Epithelial cell of proximal tubule (primary cell): ENCODE measurements around the gene MXD1. TPM values are rescaled to one million over a fixed set of nuclear protein-coding genes. Genes with fewer than 3 reads are reported as not detected.

ENCODE experiments used
- DNase-seq: peaks from one replicate; pipeline ENCODE4 v3.0.0-alpha.2; 2011; ENCODE audit warnings: low read depth
- H3K4me3 ChIP-seq: 2 replicates; pipeline ENCODE4 v1.5.1; 2011; ENCODE audit warnings: low read depth, mild to moderate bottlenecking, low read length
- CTCF ChIP-seq: conservative IDR thresholded peaks from 2 replicates; pipeline ENCODE4 v1.5.1; 2012; ENCODE audit warnings: low read depth, mild to moderate bottlenecking, low read length
- total RNA-seq: library from RNA; depleted of rRNA; stranded (reverse); fragments of >200 nt; gene quantifications from 2 replicates; pipeline ENCODE4 v1.2.3, GENCODE V29; 2015

MXD1 gene
- total RNA-seq, 1 donor from 2014 or later, result 2.2 TPM

DNA sequence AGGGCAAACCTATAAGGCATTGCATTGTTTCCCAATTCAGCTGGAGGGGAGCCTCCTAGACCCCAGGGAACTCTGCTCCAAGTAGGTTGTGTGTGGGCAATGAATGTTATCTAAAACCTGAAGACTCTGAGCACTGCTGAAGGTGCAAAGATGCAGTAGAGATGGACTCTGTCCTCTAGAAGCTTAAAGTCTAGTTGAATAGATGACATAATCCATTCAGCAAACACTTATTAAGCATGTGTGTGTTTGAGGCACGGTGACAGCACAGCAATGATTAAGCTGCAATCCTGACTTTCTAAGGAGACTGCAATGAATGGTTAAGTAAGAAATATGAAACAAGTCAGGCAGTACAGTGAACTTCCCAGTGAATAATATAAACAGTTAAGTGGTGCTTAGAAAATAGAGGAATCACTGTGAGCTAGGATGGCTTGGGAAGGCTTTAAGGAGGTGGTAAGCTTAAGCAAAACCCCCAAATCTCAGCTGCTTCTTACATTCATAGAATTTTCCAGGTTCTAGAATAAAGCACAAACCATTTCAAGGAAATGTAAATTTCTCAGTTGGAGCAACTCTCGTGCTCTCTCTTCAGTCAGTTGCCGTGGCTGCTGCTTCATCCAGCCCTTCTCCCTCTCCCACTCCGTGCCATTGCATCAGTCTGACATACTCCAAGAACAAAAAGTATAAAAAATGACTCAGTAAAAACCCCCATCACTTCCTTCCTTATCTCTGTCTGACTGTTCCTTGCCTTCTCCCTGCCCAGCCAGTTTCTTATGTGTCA lies 19.1 kb downstream of the MXD1 start:
- no peak overlapping the region for H3K4me3 ChIP-seq
- DNase-seq, result no peak
- no peak for TF ChIP-seq CTCF

DNA sequence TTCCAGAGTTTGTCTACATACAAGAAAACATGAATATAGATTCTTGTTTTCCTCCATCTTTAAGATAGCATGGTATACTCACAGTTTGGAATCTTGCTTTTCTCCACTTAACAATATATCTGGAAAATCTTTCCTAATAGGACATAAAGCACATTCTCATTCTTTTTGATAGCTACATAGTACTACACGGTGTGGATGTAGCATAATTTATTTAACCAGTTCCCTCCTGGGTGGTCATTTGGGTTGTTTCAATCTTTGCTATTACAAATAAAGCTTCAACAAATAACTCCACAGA lies 19.7 kb downstream of the MXD1 start:
- no peak overlapping the region for H3K4me3 ChIP-seq
- DNase-seq, result no peak
- TF ChIP-seq CTCF, result no peak

GRCh38 chr2:69935011-69935410 lies 20.1 kb downstream of the MXD1 start:
- no peak overlapping the region for H3K4me3 ChIP-seq
- no peak for TF ChIP-seq CTCF
- no peak for DNase-seq

- DNase-seq, result no peak
- H3K4me3 ChIP-seq, result no peak overlapping the region
- TF ChIP-seq CTCF, result no peak
Measured at GRCh38 chr2:69936906-69937305, 22.0 kb downstream of the MXD1 start.

DNA sequence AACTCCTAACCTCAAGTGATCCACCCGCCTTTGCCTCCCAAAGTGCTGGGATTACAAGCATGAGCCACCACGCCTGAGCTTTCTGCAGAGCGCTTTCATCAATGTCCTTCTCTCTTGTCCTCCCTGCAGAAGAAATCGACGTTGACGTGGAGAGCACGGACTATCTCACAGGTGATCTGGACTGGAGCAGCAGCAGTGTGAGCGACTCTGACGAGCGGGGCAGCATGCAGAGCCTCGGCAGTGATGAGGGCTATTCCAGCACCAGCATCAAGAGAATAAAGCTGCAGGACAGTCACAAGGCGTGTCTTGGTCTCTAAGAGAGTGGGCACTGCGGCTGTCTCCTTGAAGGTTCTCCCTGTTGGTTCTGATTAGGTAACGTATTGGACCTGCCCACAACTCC lies 23.1 kb downstream of the MXD1 start:
- H3K4me3 ChIP-seq, result no peak overlapping the region
- no peak for DNase-seq
- no peak for TF ChIP-seq CTCF

DNA sequence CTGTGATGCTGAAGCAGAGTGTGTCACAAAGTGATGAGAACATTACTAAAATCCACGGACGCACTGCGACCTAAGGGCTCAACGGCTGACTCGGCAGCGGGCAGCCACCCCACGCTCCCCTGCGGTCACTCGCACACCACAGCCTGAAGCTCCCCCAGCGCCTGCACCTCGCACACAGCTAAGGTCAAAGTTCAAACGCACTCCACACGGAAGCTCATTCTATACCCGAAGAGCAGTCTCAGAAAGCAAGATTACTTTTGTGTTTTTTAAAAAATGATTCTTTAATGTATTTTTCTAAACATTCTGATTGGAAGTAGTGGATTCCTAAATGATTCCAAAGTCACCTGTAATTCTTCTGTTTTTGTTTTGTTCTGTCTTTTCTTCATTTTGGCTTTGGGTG lies 24.8 kb downstream of the MXD1 start:
- no peak for TF ChIP-seq CTCF
- H3K4me3 ChIP-seq, result no peak overlapping the region
- no peak for DNase-seq

GRCh38 chr2:69940691-69941090 lies 25.8 kb downstream of the MXD1 start:
- no peak for TF ChIP-seq CTCF

More at GRCh38 chr2:69940691-69941090, 25.8 kb downstream of the MXD1 start:
- no peak overlapping the region for H3K4me3 ChIP-seq
- no peak for DNase-seq
